Spinal cord (tissue), 10 donors: ENCODE measurements around the gene CIAO3. TPM values are rescaled to one million over a fixed set of nuclear protein-coding genes. Genes with fewer than 3 reads are reported as not detected.
A peak's percentile ranks its signal among the peaks of the same experiment; 100 is the strongest.

Experiments
- DNase-seq, 6 donors: peaks; one replicate each; pipeline versions ENCODE4 v3.0.0 to v3.0.0-alpha.2; 2013 to 2015; ENCODE audit warnings: low spot score in 6 of 6, low read depth in 4 of 6
- H3K27ac ChIP-seq: one replicate; pipeline ENCODE4 v1.5.1; 2013; ENCODE audit warnings: low read depth, low read length, control low read depth
- H3K27me3 ChIP-seq: one replicate; pipeline ENCODE4 v1.6.1; 2013; ENCODE audit warnings: low read length; ENCODE audit not compliant: control insufficient read depth, insufficient read depth
- H3K36me3 ChIP-seq: one replicate; pipeline ENCODE4 v1.6.1; 2013; ENCODE audit warnings: low read length; ENCODE audit not compliant: control insufficient read depth, insufficient read depth
- H3K4me1 ChIP-seq: one replicate; pipeline ENCODE4 v1.6.1; 2013; ENCODE audit warnings: low read length; ENCODE audit not compliant: control insufficient read depth, insufficient read depth
- H3K4me3 ChIP-seq: one replicate; pipeline ENCODE4 v1.5.1; 2013; ENCODE audit warnings: low read depth, low read length, control low read depth
- H3K9me3 ChIP-seq: one replicate; pipeline ENCODE4 v1.6.1; 2013; ENCODE audit warnings: low read length; ENCODE audit not compliant: control insufficient read depth, insufficient read depth
- WGBS: methylation state at CpG from one replicate; pipeline ENCODE4 v1.1.5; 2013; ENCODE audit warnings: missing lambda C conversion rate; ENCODE audit not compliant: insufficient coverage; 5-methylcytosine and 5-hydroxymethylcytosine counted together
- polyA plus RNA-seq, 2 donors: library from polyadenylated mRNA; unstranded; fragments of 120-200 nt; gene quantifications; one replicate each; pipeline ENCODE4 v1.2.1, GENCODE V29; 2013; ENCODE audit not compliant: insufficient read length in 2 of 2
- total RNA-seq, 2 donors: library from RNA; depleted of rRNA in 1 of 2; stranded (reverse); fragments of 120-200 nt in 1 of 2; fragments of >200 nt in 1 of 2; gene quantifications; one replicate each; pipeline versions ENCODE4 v1.2.3 to v1.2.4, GENCODE V29; 2013 to 2014
- donor health status: healthy.

Gene CIAO3
- total and polyA plus RNA-seq, 4 donors = 29.9 to 47.9 (median 38.3) TPM

DNA sequence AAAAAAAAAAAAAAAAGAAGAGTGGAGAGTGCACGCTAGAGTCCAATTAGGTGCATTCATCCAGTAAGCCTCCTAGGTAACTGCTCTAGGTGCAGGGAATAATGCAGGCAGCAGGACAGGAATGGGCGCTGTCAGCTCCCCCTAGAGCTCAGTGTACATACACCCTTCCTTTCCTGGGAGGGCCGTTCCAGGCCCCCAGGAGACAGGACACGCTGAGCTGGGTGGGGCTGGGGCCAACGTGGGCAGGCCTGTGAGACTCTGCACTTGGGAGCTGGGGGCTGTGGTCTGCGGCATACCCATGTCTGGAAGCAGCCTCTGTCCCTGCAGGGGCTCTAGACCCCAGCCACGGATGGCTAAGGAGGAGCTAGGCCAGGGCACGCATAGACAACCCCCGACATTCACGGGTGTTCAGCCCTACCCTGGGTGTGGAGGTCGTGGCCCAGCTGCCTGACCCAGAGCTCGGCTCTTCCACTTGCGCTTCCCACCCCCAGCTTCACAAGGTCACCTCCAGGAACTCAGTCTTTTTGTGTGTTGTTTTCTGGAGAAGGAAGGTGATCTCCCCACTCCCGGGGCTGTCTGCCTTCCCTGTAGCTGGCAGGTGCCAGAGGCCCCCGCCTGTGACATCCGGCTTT is 20.9 kb downstream of the CIAO3 start:
- 3% methylated on average over 12 of the region's 16 CpGs for WGBS
- peaks cover 11% of the 10 kb centered on the region for H3K27me3 ChIP-seq

DNA sequence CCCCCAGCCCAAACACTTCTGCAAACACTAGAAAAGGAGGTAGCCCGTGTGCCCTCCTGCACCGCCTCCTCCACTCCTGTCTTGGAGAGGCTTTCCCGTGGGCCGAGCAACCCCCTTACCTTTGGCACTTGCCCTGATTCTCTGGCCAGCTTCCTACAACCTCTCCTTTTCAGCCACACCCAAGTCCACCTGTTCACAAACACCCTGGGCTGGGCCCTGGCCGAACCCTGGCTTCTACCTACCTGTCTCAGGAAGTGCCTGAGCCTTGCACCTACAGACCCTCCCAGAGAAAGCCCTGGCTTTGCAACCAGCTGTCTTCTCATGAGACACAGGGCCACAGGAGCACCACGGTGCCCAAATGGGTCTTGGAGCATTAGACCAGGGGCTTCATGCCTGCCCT is 21.9 kb downstream of the CIAO3 start:
- 81% methylated on average over 6 of the region's 6 CpGs for WGBS
- H3K27ac ChIP-seq = peak overlapping the region; percentile 96
- H3K36me3 ChIP-seq = peaks cover 54% of the 10 kb centered on the region
- peaks cover 11% of the 10 kb centered on the region for H3K27me3 ChIP-seq
- H3K9me3 ChIP-seq = no peaks in the 10 kb centered on the region
- H3K4me1 ChIP-seq = peaks cover 82% of the 10 kb centered on the region
- no peak for DNase-seq
- no peak overlapping the region for H3K4me3 ChIP-seq

More for the DNA sequence above, 20.9 kb downstream of the CIAO3 start:
- Histone ChIP-seq H3K4me1 (peaks cover 76% of the 10 kb centered on the region), H3K36me3 (peaks cover 64% of the 10 kb centered on the region), H3K27ac (peak overlapping the region; percentile 96), H3K9me3 (no peaks in the 10 kb centered on the region), H3K4me3 (peak overlapping the region; percentile 71)
- peak in 2 of 6 donors; percentile 43 to 49 for DNase-seq

- Histone ChIP-seq H3K4me3 (peak overlapping the region; percentile 59), H3K27me3 (peaks cover 11% of the 10 kb centered on the region), H3K27ac (peak overlapping the region; percentile 96), H3K4me1 (peaks cover 84% of the 10 kb centered on the region), H3K36me3 (peaks cover 49% of the 10 kb centered on the region), H3K9me3 (no peaks in the 10 kb centered on the region)
- no peak for DNase-seq
- 63% methylated on average over 5 of the region's 9 CpGs for WGBS
These were observed 22.4 kb downstream of the CIAO3 start for GRCh38 chr16:718389-718788.

- Histone ChIP-seq H3K36me3 (peaks cover 42% of the 10 kb centered on the region), H3K27ac (peak overlapping the region; percentile 96), H3K4me1 (peaks cover 76% of the 10 kb centered on the region), H3K9me3 (no peaks in the 10 kb centered on the region), H3K4me3 (peak overlapping the region; percentile 59), H3K27me3 (peaks cover 11% of the 10 kb centered on the region)
- DNase-seq = peak in 3 of 6 donors; percentile 72 to 91 (median 91)
- 22% methylated on average over 32 of the region's 32 CpGs for WGBS
These were observed 23.1 kb downstream of the CIAO3 start for GRCh38 chr16:717450-718245.

- Histone ChIP-seq H3K27me3 (peaks cover 11% of the 10 kb centered on the region), H3K4me1 (peaks cover 72% of the 10 kb centered on the region), H3K9me3 (no peaks in the 10 kb centered on the region), H3K4me3 (peak overlapping the region; percentile 59), H3K36me3 (peaks cover 34% of the 10 kb centered on the region), H3K27ac (peak overlapping the region; percentile 96)
- DNase-seq = no peak
- WGBS = 49% methylated on average over 24 of the region's 29 CpGs
These were observed 23.9 kb downstream of the CIAO3 start for GRCh38 chr16:716768-717325.

DNA sequence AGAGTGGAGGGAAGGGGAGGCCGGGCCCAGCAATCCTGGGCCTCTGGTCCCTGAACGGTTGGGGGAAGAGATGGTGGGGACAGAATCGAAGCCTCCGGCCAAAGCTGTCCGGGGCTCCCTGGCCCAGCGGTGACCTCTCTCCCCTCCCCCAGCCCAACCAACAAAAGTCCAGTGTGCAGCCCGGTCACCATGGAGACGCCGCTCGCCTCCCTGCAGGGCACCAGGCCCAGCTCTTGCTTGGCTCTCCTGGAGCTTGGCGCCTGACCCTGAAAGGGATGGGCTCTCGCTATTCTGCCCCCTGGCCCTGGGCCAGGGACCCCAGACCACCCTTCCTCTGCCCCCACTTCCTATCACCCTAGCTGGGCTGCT is 24.6 kb downstream of the CIAO3 start:
- peak in 4 of 6 donors; percentile 69 to 93 (median 82) for DNase-seq
- Histone ChIP-seq H3K27ac (peak overlapping the region; percentile 96), H3K27me3 (peaks cover 11% of the 10 kb centered on the region), H3K4me3 (peak overlapping the region; percentile 59), H3K9me3 (no peaks in the 10 kb centered on the region), H3K36me3 (peaks cover 30% of the 10 kb centered on the region), H3K4me1 (peaks cover 74% of the 10 kb centered on the region)
- 3% methylated on average over 9 of the region's 12 CpGs for WGBS

GRCh38 chr16:715477-716199 is 25.2 kb downstream of the CIAO3 start:
- peak overlapping the region; percentile 96 for H3K27ac ChIP-seq
- H3K4me3 ChIP-seq = peak overlapping the region; percentile 59
- H3K36me3 ChIP-seq = peaks cover 32% of the 10 kb centered on the region
- peaks cover 11% of the 10 kb centered on the region for H3K27me3 ChIP-seq
- under 1% methylated on average over 73 of the region's 74 CpGs for WGBS
- H3K9me3 ChIP-seq = no peaks in the 10 kb centered on the region
- DNase-seq = peak in 1 of 6 donors; percentile 66
- peaks cover 78% of the 10 kb centered on the region for H3K4me1 ChIP-seq

- Histone ChIP-seq H3K27ac (peak within 1 kb of the TSS; percentile 96), H3K4me3 (peak within 1 kb of the TSS; percentile 59), H3K36me3 (peaks cover 35% of the 10 kb centered on the region), H3K27me3 (peaks cover 11% of the 10 kb centered on the region), H3K4me1 (peaks cover 78% of the 10 kb centered on the region), H3K9me3 (no peaks in the 10 kb centered on the region)
- WGBS = 3% methylated on average over 108 of the region's 108 CpGs
- DNase-seq = peak in 5 of 6 donors; percentile 75 to 97 (median 86)
These were observed 26.0 kb downstream of the CIAO3 start, which contains the start of gene METRN for GRCh38 chr16:714558-715476. Gene METRN (plus strand): TSS chr16:715118. CDS start chr16:715290, 172 bp downstream.
